HL-60 (cell line): Measurements from ENCODE around the gene RHNO1.
A peak's percentile ranks its signal among the peaks of the same experiment; 100 is the strongest.

Experiments used
- DNase-seq, 2 experiments: peaks; one replicate each; pipeline ENCODE4 v3.0.0-alpha.2; 2010 to 2020; ENCODE audit warnings: low read depth in 1 of 2, low spot score in 1 of 2
- H3K27ac ChIP-seq: fragments of 250-450 bp; sonication (Bioruptor Pico); replicated peaks from 2 replicates; pipeline ENCODE4 v1.5.1; 2020; ENCODE audit warnings: mild to moderate bottlenecking, moderate library complexity
- H3K27me3 ChIP-seq: fragments of 250-450 bp; sonication (Bioruptor Pico); 2 replicates; pipeline ENCODE4 v1.5.1; 2021; ENCODE audit warnings: mild to moderate bottlenecking, moderate library complexity; ENCODE audit not compliant: insufficient read depth, poor library complexity, severe bottlenecking
- H3K4me3 ChIP-seq: replicated peaks from 2 replicates; pipeline ENCODE4 v1.5.1; 2011; ENCODE audit warnings: mild to moderate bottlenecking, control low read depth, low read length; ENCODE audit not compliant: insufficient read depth
- GABPA ChIP-seq: IDR thresholded peaks from 2 replicates; pipeline ENCODE4 v1.6.1; 2012; ENCODE audit warnings: low read depth
- POLR2AphosphoS5 ChIP-seq: IDR thresholded peaks from 2 replicates; pipeline ENCODE4 v1.6.1; 2012; ENCODE audit warnings: low read depth
- SPI1 ChIP-seq: IDR thresholded peaks from 2 replicates; pipeline ENCODE4 v1.6.1; 2012; ENCODE audit warnings: low read depth, mild to moderate bottlenecking, borderline replicate concordance
- TF ChIP-seq, protein P1 (sequence below): IDR thresholded peaks from 2 replicates; pipeline ENCODE4 v1.6.1; 2012; ENCODE audit warnings: low read depth; ENCODE audit not compliant: insufficient replicate concordance
- TF ChIP-seq, protein P2 (sequence below): IDR thresholded peaks from one replicate; pipeline ENCODE4 v1.5.1; 2011; ENCODE audit warnings: low read length, control low read depth, inconsistent platforms; ENCODE audit not compliant: insufficient read depth

The RHNO1 gene

GRCh38 chr12:2884810-2885209, 7.8 kb downstream of the RHNO1 start:
- Histone ChIP-seq H3K4me3 (no peak overlapping the region), H3K27ac (no peak overlapping the region), H3K27me3 (no peaks in the 10 kb centered on the region)
- DNase-seq = no peak
- TF ChIP-seq POLR2AphosphoS5 = no peak
- TF ChIP-seq, protein P1, sequence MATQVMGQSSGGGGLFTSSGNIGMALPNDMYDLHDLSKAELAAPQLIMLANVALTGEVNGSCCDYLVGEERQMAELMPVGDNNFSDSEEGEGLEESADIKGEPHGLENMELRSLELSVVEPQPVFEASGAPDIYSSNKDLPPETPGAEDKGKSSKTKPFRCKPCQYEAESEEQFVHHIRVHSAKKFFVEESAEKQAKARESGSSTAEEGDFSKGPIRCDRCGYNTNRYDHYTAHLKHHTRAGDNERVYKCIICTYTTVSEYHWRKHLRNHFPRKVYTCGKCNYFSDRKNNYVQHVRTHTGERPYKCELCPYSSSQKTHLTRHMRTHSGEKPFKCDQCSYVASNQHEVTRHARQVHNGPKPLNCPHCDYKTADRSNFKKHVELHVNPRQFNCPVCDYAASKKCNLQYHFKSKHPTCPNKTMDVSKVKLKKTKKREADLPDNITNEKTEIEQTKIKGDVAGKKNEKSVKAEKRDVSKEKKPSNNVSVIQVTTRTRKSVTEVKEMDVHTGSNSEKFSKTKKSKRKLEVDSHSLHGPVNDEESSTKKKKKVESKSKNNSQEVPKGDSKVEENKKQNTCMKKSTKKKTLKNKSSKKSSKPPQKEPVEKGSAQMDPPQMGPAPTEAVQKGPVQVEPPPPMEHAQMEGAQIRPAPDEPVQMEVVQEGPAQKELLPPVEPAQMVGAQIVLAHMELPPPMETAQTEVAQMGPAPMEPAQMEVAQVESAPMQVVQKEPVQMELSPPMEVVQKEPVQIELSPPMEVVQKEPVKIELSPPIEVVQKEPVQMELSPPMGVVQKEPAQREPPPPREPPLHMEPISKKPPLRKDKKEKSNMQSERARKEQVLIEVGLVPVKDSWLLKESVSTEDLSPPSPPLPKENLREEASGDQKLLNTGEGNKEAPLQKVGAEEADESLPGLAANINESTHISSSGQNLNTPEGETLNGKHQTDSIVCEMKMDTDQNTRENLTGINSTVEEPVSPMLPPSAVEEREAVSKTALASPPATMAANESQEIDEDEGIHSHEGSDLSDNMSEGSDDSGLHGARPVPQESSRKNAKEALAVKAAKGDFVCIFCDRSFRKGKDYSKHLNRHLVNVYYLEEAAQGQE = no peak
- no peak for TF ChIP-seq SPI1
- TF ChIP-seq GABPA = no peak
- TF ChIP-seq, protein P2, sequence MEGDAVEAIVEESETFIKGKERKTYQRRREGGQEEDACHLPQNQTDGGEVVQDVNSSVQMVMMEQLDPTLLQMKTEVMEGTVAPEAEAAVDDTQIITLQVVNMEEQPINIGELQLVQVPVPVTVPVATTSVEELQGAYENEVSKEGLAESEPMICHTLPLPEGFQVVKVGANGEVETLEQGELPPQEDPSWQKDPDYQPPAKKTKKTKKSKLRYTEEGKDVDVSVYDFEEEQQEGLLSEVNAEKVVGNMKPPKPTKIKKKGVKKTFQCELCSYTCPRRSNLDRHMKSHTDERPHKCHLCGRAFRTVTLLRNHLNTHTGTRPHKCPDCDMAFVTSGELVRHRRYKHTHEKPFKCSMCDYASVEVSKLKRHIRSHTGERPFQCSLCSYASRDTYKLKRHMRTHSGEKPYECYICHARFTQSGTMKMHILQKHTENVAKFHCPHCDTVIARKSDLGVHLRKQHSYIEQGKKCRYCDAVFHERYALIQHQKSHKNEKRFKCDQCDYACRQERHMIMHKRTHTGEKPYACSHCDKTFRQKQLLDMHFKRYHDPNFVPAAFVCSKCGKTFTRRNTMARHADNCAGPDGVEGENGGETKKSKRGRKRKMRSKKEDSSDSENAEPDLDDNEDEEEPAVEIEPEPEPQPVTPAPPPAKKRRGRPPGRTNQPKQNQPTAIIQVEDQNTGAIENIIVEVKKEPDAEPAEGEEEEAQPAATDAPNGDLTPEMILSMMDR = no peak

- DNase-seq = no peak
- Histone ChIP-seq H3K27ac (no peak overlapping the region), H3K27me3 (peaks cover 3% of the 10 kb centered on the region), H3K4me3 (no peak overlapping the region)
- TF ChIP-seq POLR2AphosphoS5 (no peak), GABPA (no peak), SPI1 (no peak)
- TF ChIP-seq, protein P1 = no peak
- TF ChIP-seq, protein P2 = no peak
Measured at GRCh38 chr12:2886768-2887450, 9.9 kb downstream of the RHNO1 start.

DNA sequence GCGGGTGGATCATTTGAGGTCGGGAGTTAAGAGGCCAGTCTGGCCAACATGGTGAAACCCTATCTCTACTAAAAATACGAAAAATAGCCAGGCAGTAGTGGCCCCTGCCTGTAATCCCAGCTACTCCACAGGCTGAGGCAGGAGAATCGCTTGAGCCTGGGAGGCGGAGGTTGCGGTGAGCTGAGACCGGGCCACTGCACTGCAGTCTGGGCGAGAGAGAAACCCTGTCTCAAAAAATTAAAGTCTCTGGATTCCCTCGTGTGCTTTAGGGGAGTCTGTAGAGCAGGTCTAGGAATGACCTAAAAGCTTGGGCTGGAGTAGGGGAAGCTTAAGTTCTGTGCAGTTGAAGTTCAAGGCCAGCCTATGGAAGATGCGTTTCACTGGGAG, 13.0 kb downstream of the RHNO1 start:
- Histone ChIP-seq H3K27ac (no peak overlapping the region), H3K4me3 (peak overlapping the region; percentile 89), H3K27me3 (peaks cover 3% of the 10 kb centered on the region)
- no peak for DNase-seq
- TF ChIP-seq POLR2AphosphoS5 = no peak
- TF ChIP-seq SPI1 = no peak
- TF ChIP-seq GABPA = no peak
- TF ChIP-seq, protein P1 = no peak
- TF ChIP-seq, protein P2 = no peak
